Astrocyte (in vitro differentiated cells and primary cell): Measurements from ENCODE around the gene MYO7B. TPM values are rescaled to one million over a fixed set of nuclear protein-coding genes. Genes with fewer than 3 reads are reported as not detected.

Experiments
- DNase-seq: peaks from one replicate; pipeline ENCODE4 v3.0.0-alpha.2; 2010; ENCODE audit warnings: low read depth
- FAIRE-seq: peaks from 2 replicates; lab custom pipeline; 2011; peaks lifted over from hg19 to GRCh38; lab: Jason Lieb, UNC
- H2AFZ ChIP-seq: 2 replicates; pipeline ENCODE4 v1.6.0; 2012; ENCODE audit warnings: low read depth, low read length, inconsistent platforms
- H3K27ac ChIP-seq: 2 replicates; pipeline ENCODE4 v1.5.1; 2011; ENCODE audit warnings: low read depth, low read length, inconsistent platforms
- H3K27me3 ChIP-seq: 2 replicates; pipeline ENCODE4 v1.6.0; 2011; ENCODE audit warnings: low read length, inconsistent platforms; ENCODE audit not compliant: insufficient read depth
- H3K36me3 ChIP-seq: 2 replicates; pipeline ENCODE4 v1.5.1; 2011; ENCODE audit warnings: low read length, inconsistent platforms; ENCODE audit not compliant: insufficient read depth
- H3K4me1 ChIP-seq: 2 replicates; pipeline ENCODE4 v1.5.1; 2011; ENCODE audit warnings: low read length, inconsistent platforms; ENCODE audit not compliant: insufficient read depth
- H3K4me2 ChIP-seq: 2 replicates; pipeline ENCODE4 v1.6.0; 2012; ENCODE audit warnings: low read length, inconsistent platforms
- H3K4me3 ChIP-seq: 2 replicates; pipeline ENCODE4 v1.5.1; 2011; ENCODE audit warnings: low read depth, mild to moderate bottlenecking, low read length, inconsistent platforms; ENCODE audit not compliant: insufficient read depth
- H3K79me2 ChIP-seq: 2 replicates; pipeline ENCODE4 v1.6.0; 2012; ENCODE audit warnings: mild to moderate bottlenecking, low read length, inconsistent platforms; ENCODE audit not compliant: insufficient read depth
- H3K9ac ChIP-seq: 2 replicates; pipeline ENCODE4 v1.6.0; 2012; ENCODE audit warnings: mild to moderate bottlenecking, low read length, inconsistent platforms
- H3K9me3 ChIP-seq: 2 replicates; pipeline ENCODE4 v1.5.1; 2012; ENCODE audit warnings: low read depth, mild to moderate bottlenecking, low read length, inconsistent platforms; ENCODE audit not compliant: insufficient read depth
- H4K20me1 ChIP-seq: 2 replicates; pipeline ENCODE4 v1.6.0; 2012; ENCODE audit warnings: low read length, inconsistent platforms; ENCODE audit not compliant: insufficient read depth
- H3K27ac Mint-ChIP-seq: one replicate; pipeline ENCODE4 v1.8.0; 2021; ENCODE audit warnings: mild to moderate bottlenecking, mixed read lengths; ENCODE audit not compliant: unreplicated experiment
- H3K27me3 Mint-ChIP-seq: one replicate; pipeline ENCODE4 v1.8.0; 2021; ENCODE audit warnings: low read depth, mixed read lengths; ENCODE audit not compliant: unreplicated experiment
- H3K36me3 Mint-ChIP-seq: one replicate; pipeline ENCODE4 v1.8.0; 2021; ENCODE audit warnings: low read depth, mixed read lengths; ENCODE audit not compliant: unreplicated experiment
- H3K4me1 Mint-ChIP-seq: one replicate; pipeline ENCODE4 v1.8.0; 2021; ENCODE audit warnings: low read depth, mixed read lengths; ENCODE audit not compliant: unreplicated experiment
- H3K4me3 Mint-ChIP-seq: one replicate; pipeline ENCODE4 v1.8.0; 2021; ENCODE audit warnings: mild to moderate bottlenecking, moderate library complexity, mixed read lengths; ENCODE audit not compliant: unreplicated experiment
- H3K9me3 Mint-ChIP-seq: one replicate; pipeline ENCODE4 v1.8.0; 2021; ENCODE audit warnings: mild to moderate bottlenecking, mixed read lengths; ENCODE audit not compliant: unreplicated experiment
- EZH2 ChIP-seq: IDR thresholded peaks from 2 replicates; pipeline ENCODE4 v1.6.1; 2012; ENCODE audit warnings: mild to moderate bottlenecking, low read length, inconsistent platforms; ENCODE audit not compliant: insufficient read depth
- total RNA-seq: library from RNA; stranded (reverse); gene quantifications from 2 replicates; pipeline ENCODE4 v1.2.1, GENCODE V29; 2021
- TF ChIP-seq, protein P1 (sequence below): IDR thresholded peaks from 2 replicates; pipeline ENCODE4 v1.5.1; 2011; ENCODE audit warnings: low read depth, mild to moderate bottlenecking, inconsistent platforms, low read length, moderate library complexity; ENCODE audit not compliant: insufficient read depth

MYO7B gene
- total RNA-seq, 1 donor from 2014 or later, result 0.77 TPM

DNA sequence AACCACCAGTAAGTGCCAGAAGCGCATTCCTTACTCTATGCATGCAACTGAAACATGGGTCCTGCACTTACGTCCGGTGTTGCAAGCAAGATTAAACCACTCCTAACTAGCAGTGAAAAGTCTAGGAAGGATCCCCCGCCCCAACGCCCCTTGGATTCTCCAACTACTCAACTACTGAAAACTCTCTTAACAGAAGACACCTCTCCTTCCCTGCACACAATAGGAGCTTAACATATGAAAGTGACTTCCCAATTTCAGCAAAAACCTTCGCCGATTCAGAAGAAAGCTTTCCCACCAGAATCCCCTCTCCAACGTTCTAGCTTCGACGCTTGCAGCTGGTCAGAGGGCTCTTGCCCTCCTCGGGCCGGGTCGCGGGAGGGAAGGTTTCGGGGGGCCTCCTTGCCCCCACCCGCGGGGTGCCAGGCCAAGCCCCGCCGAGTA is 9.8 kb upstream of the MYO7B start:
- peak overlapping the region; percentile 99 for H3K27ac Mint-ChIP-seq
- TF ChIP-seq, protein P1, sequence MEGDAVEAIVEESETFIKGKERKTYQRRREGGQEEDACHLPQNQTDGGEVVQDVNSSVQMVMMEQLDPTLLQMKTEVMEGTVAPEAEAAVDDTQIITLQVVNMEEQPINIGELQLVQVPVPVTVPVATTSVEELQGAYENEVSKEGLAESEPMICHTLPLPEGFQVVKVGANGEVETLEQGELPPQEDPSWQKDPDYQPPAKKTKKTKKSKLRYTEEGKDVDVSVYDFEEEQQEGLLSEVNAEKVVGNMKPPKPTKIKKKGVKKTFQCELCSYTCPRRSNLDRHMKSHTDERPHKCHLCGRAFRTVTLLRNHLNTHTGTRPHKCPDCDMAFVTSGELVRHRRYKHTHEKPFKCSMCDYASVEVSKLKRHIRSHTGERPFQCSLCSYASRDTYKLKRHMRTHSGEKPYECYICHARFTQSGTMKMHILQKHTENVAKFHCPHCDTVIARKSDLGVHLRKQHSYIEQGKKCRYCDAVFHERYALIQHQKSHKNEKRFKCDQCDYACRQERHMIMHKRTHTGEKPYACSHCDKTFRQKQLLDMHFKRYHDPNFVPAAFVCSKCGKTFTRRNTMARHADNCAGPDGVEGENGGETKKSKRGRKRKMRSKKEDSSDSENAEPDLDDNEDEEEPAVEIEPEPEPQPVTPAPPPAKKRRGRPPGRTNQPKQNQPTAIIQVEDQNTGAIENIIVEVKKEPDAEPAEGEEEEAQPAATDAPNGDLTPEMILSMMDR, result no peak
- no peak for TF ChIP-seq EZH2
- no peak for FAIRE-seq

DNA sequence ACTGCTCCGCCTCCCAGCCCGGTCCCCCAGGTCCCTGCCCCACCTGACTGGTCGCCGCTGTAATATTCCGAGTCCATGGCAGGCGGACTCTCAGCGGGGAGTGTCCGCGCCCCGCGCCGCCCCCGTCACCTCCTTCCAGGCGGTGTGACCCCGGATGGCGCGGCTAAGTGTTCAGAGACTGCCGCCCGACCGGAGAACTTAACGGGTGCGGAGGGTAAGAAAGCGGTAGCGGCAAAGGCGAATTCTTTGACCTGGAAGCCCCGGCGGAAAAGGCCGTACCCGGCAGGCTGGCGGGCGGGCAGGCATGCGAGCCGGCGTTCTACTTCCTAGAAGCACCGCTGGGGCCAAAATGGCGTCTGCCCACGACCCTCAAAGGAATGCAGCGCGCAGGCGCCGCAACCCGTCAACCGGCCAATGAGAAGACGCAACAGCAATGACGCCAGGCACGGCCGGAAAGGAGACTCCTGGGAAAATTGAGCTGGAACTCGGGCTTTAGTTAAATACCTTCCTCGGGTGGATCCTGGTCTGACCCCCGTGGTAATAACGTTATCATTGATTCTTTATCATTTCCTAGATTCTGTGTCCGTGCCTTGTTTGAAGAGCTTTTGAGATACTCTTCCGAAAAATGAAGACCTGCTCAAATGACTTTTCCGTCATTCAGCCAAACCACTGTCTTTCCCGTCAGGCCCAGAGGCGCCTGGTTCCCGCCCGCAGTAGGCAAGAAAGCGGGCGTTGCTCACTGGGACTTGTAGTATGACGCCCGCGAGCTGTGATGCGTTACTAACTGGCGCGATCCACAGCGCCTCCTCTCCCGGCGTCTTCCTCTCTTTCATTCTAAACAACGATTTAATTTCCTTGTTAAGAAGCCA is 9.1 kb upstream of the MYO7B start, which contains the start of gene IWS1:
TSS of gene IWS1 (minus strand) at position 358 of the 869 bp plus-strand sequence. CDS start at position 77, 281 bp downstream.
- Histone ChIP-seq H3K4me1 (peaks cover 7% of the 10 kb centered on the region), H3K27ac (peak within 1 kb of the TSS; percentile 97), H3K4me3 (peak within 1 kb of the TSS; percentile 88), H4K20me1 (peaks cover 17% of the 10 kb centered on the region), H3K79me2 (peaks cover 49% of the 10 kb centered on the region), H3K4me2 (peak within 1 kb of the TSS; percentile 98), H2AFZ (peak within 1 kb of the TSS; percentile 84), H3K9ac (peak within 1 kb of the TSS; percentile 99), H3K27me3 (no peaks in the 10 kb centered on the region), H3K9me3 (no peaks in the 10 kb centered on the region), H3K36me3 (peaks cover 9% of the 10 kb centered on the region)
- no peak for FAIRE-seq
- Mint-ChIP-seq H3K36me3 (peaks cover 4% of the 10 kb centered on the region), H3K9me3 (peaks cover 8% of the 10 kb centered on the region), H3K27me3 (no peaks in the 10 kb centered on the region), H3K4me1 (peaks cover 13% of the 10 kb centered on the region), H3K4me3 (peak within 1 kb of the TSS; percentile 96), H3K27ac (peak within 1 kb of the TSS; percentile 100)
- DNase-seq, result peak; percentile 91
- TF ChIP-seq, protein P1, result peak; percentile 6
- no peak for TF ChIP-seq EZH2

More for the DNA sequence above, 9.8 kb upstream of the MYO7B start:
- H3K4me3 Mint-ChIP-seq, result peak overlapping the region; percentile 96
- H3K4me1 Mint-ChIP-seq, result peaks cover 13% of the 10 kb centered on the region
- H4K20me1 ChIP-seq, result peaks cover 20% of the 10 kb centered on the region
- peak; percentile 56 for DNase-seq
- H3K9me3 ChIP-seq, result no peaks in the 10 kb centered on the region
- H3K27ac ChIP-seq, result peak overlapping the region; percentile 97
- no peaks in the 10 kb centered on the region for H3K27me3 Mint-ChIP-seq
- H3K9ac ChIP-seq, result peak overlapping the region; percentile 99
- peaks cover 8% of the 10 kb centered on the region for H3K9me3 Mint-ChIP-seq
- H3K36me3 Mint-ChIP-seq, result peaks cover 4% of the 10 kb centered on the region
- peaks cover 56% of the 10 kb centered on the region for H3K79me2 ChIP-seq
- H3K36me3 ChIP-seq, result peaks cover 10% of the 10 kb centered on the region
- H3K27me3 ChIP-seq, result no peaks in the 10 kb centered on the region
- H2AFZ ChIP-seq, result peak overlapping the region; percentile 84
- H3K4me1 ChIP-seq, result peaks cover 7% of the 10 kb centered on the region
- H3K4me2 ChIP-seq, result peak overlapping the region; percentile 98
- H3K4me3 ChIP-seq, result peak overlapping the region; percentile 88
